IPS-NIHi11 (cell line): ENCODE measurements around the gene KBTBD3.

Experiments used
- DNase-seq: peaks from one replicate; pipeline ENCODE4 v3.0.0; 2012; ENCODE audit warnings: mixed read lengths, low spot score

KBTBD3 gene

GRCh38 chr11:106001304-106002012 lies 75.7 kb downstream of the KBTBD3 start:
- DNase-seq: no peak
